GM21526 (cell line): Measurements from ENCODE around the gene EIF4EBP3.
A peak's percentile ranks its signal among the peaks of the same experiment; 100 is the strongest.

Source experiments
- ATAC-seq: cut with Tn5 transposase; IDR thresholded peaks from one replicate; pipeline ENCODE4 v1.9.1; 2021; ENCODE audit warnings: moderate library complexity; ENCODE audit not compliant: unreplicated experiment, low FRiP score

The EIF4EBP3 gene

DNA sequence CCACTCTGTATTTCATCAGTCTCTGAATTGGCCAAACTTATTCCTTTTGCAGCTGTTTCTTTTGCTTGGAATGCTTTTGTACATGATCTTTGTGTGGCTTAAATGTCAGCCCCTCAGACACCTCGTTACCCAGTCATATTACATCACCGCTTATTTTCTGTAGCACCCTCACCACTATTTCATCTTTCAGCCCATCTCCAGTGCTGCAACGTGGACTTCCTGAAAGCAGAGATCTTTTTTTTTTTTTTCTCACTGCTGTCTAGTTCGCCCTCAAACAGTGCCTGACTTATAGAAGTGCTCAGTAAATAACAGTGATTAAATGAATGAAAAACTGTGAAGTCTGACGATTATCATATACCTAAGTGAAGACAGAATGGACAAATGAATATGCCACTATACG is 9.0 kb downstream of the EIF4EBP3 start:
- no peak for ATAC-seq

DNA sequence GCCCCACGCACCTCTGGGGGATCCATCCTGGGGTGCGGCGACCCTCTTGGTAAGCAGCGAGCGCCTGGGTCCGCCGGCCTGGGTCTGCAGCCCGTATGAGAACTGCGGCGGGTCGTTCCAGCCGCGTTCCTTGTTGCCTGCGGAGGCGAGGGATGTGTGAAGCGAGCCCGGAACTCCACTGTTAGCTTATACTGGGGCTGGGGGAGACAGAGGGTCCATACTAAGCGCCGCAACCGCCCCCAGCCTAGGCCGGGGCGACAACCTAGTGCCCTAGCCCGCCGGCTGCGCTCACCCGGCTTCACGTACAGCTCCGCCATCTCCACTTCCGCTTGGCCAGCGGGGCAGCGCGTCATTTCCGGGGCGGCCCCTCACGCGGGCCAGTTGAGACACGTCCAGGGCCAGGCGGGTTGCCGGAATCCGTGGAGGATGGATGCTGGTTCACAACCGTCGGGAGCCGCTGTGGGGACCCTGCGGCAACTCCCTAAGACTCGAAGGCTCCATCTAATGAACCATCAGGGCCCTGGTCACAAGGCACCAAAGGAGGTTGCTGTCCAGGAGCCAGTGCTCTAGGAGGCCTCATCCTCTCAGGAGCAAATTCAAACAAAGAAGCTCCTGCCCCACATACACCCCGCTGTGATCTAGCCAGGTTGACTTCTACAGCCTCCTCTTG is 9.8 kb downstream of the EIF4EBP3 start, which contains the start of gene SRA1:
Gene SRA1 (minus strand): TSS at position 338 of the 670 bp plus-strand sequence. CDS start 21 bp downstream, at position 317.
- peak; percentile 93 for ATAC-seq

DNA sequence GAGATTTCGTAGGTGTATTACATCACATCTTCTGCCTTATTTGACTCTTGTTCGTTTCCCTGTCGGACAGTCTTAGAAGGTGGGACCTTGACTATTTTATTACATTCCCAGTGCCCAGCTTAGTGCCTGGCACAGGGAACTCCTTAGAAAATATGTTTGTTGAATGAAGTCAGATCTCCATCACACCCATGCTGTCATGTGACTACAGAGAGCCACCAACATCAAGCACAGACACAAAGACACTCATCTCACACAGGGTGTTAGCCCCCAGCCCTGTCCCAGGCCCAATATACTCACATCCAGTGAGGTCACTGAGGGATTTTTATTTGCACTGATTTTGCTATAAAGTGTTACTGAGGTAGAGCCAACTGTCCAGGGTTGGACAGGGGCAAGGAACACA is 10.5 kb downstream of the EIF4EBP3 start:
- no peak for ATAC-seq

DNA sequence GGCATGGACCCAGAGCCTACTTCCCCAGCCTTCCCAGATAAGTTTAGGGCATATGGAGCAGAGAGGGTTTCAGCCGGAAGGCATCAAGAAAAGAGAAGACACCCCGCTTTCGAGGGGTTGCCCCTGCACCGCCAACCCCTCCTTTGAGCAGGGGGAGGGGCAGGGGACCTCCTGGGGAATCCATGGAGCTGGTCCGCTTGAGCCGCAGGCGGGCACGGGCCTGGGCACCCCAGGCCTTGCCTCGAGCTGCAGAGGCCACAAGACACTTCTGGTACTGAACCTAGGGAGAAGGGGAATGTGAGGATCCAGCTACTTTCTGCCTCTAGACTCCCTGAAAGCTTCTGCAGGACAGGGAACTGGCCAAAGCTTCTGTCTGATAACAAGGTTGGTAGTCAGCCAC is 11.1 kb downstream of the EIF4EBP3 start:
- no peak for ATAC-seq

DNA sequence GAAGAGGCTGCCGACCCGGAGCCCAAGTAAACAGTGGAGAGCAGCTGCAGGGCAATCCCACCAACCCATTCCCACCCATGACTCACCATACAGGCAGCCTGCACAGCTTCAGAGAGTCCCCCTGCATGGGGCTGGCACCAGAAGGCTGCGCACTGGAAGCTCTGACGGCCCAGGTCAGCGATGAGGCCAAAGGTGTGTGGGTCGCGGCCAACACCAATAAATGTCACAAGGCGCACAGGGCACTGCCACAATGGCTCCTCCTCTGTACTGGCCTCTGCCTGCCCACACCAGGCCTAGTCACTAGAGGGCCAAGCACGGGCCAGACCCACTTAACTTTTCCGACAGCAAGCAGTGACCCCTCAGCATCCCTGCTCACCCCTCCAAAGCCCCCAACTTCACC is 12.8 kb downstream of the EIF4EBP3 start:
- no peak for ATAC-seq

DNA sequence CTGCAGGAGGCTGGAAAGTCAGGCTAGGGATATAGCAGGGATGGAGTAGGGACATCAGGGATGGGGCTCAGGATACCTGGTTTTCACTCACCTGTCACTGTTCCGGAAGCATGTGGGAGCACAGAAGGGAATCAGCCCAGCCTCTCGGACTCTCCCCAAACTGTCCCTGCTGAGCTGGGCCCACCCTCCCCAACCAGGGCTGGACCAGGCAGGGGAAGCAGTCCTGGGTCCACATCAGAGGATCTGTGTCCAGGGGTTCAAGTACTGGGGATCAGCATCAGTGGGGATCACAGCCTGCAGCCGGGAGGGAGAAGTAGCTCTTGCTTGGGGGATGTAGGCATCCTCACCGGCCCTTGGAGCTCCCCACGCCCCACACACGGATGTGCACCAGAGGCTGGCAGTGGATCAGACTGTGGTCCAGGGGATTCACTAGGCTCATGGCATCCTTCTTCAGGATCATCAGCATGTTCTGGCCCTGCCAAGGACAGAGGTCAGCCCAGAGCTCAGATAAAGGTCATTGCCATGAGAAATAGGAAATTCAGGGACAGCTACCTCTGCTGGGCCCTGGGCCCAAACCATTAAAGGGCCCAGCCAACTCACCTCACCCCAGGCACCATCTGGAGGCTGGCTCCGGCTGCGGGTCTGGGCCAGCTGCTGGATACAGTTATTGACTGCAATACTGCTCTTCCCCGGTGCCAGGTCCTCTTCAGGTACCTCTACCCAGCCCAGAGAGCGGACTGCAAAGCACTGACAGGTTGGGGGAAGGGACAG is 14.5 kb downstream of the EIF4EBP3 start:
- ATAC-seq: no peak

DNA sequence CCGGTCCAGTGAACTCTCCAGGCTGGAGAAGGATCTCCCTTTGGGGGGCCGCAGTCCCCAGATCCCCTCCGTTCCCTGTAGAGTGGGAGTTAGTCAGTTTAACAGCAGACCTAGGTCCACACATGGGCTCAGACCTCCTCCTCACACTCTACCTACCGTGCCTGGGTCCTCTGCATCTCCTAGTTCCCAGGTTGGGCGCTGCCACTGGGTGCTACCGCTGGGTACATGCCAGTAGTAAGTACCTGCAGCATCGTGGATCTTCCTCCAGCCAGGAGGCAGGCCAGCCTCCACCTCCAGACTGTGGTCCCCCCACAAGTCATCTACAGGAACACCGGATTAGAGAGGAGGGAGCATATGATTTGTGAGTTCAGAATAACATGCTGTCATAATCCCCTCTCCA is 16.1 kb downstream of the EIF4EBP3 start:
- ATAC-seq: no peak

DNA sequence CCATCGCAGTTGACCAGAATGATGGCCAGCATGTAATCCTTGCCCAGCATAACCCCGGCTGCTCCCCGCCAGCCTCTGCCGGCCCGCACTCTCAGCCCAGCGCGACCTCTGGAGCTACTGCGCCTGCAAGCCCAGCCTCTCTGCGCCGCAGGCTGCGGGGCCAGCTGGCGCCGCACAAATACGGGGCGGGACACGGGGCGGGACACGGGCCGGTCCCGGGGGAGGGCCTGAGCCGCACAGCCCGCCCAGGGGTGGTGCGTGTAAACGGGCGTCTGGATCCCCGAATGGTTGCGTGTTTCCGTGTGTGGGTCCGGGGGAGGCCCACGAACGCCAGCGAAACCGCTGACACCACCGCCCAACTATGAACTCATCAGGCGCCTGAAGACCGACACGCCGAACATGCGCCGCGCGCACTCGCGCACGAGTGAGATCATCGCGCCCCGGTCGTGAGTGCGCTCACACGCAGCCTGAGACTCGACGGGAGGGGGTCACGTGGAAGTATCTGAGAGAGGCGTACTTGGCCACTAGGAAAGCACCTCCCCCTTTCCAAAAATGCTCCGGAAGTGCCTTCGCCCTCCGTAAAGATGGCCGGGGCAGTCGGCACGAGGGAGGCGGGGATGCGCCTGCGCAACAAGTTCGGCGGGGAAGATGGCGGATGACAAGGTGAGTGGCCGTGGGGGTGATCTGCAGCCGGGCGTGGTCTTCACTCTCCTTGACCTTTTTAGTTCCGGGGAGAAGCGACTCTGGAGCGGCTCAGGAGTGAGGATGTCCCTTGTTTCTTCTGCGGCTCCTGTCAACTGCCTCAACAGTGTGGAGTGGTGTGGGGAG is 16.9 kb downstream of the EIF4EBP3 start, which contains the start of the genes APBB3 and SLC35A4:
Gene APBB3 (minus strand): TSS at position 403 of the 828 bp plus-strand sequence. CDS start 353 bp downstream, at position 50.
Gene SLC35A4 (plus strand): TSS at position 633 of the 828 bp plus-strand sequence. CDS start 2,342 bp downstream, outside the sequence.
- peak; percentile 79 for ATAC-seq

DNA sequence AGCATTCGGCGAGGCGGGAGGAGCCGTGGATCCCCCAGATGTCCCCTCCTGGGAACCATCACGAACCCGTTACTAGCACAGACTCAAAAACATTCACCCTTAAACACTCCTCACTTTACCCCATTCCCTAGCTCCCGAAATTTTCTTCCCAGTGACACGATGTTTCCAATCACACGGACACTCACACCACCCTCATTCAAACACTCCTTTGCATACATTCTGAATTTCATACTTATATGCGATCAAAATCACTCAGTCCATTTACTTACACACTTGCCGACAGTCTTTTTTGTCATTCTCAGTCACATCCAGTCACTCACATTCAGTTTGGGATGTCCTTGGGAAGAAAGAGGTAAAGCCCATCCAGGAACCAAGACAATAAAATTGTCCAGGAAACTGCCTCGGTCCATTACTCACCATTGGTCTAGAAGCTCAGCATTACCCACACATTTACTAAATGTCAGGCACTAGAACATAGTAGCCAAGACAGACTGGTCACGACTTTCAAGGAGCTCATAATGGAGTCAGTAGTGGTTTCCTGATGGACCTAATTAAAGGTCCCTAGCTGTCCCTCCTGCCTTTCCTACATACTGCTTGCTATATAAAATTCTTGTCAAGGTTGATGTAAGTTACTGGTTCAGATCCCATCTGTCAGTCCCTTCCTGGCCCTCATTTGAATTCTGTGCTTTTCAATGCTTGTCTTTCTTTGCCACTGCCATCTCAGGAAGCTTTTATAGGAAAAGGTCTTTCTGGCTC is 17.7 kb downstream of the EIF4EBP3 start:
- ATAC-seq: no peak

DNA sequence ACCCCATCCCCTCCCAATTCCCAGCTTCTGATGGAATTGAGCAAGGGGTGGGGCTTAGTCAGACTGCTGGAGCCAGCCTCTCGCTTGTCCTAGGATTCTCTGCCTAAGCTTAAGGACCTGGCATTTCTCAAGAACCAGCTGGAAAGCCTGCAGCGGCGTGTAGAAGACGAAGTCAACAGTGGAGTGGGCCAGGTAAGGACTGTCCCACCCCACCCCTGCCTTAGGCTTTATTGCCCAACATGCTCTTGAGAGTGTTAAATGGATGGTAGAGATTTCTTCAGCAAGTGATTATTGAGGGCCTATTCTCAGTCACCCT is 18.3 kb downstream of the EIF4EBP3 start:
- ATAC-seq: no peak

DNA sequence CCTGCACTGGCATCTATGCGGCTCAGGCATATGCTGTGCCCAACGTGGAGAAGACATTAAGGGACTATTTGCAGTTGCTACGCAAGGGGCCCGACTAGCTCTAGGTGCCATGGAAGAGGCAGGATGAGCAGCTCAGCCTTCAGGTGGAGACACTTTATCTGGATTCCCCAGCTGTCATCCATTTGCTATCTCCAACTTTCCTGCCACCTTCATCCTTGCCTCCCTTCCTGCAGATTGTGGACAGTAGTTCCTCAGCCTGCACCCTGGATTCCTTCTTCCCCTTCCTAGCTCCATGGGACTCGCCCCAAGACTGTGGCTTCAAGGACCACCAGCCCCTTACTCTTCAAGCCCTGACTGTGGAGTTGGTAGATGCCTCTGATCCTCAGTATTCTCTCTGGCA is 19.2 kb downstream of the EIF4EBP3 start:
- no peak for ATAC-seq

DNA sequence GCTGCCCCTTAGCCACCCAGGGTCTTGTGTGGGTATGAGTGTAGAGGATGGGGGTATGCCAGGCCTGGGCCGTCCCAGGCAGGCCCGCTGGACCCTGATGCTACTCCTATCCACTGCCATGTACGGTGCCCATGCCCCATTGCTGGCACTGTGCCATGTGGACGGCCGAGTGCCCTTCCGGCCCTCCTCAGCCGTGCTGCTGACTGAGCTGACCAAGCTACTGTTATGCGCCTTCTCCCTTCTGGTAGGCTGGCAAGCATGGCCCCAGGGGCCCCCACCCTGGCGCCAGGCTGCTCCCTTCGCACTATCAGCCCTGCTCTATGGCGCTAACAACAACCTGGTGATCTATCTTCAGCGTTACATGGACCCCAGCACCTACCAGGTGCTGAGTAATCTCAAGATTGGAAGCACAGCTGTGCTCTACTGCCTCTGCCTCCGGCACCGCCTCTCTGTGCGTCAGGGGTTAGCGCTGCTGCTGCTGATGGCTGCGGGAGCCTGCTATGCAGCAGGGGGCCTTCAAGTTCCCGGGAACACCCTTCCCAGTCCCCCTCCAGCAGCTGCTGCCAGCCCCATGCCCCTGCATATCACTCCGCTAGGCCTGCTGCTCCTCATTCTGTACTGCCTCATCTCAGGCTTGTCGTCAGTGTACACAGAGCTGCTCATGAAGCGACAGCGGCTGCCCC is 19.8 kb downstream of the EIF4EBP3 start:
- ATAC-seq: no peak

DNA sequence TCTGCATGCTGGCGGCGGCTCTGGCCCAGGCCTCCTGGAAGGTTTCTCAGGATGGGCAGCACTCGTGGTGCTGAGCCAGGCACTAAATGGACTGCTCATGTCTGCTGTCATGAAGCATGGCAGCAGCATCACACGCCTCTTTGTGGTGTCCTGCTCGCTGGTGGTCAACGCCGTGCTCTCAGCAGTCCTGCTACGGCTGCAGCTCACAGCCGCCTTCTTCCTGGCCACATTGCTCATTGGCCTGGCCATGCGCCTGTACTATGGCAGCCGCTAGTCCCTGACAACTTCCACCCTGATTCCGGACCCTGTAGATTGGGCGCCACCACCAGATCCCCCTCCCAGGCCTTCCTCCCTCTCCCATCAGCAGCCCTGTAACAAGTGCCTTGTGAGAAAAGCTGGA is 20.4 kb downstream of the EIF4EBP3 start:
- ATAC-seq: no peak

DNA sequence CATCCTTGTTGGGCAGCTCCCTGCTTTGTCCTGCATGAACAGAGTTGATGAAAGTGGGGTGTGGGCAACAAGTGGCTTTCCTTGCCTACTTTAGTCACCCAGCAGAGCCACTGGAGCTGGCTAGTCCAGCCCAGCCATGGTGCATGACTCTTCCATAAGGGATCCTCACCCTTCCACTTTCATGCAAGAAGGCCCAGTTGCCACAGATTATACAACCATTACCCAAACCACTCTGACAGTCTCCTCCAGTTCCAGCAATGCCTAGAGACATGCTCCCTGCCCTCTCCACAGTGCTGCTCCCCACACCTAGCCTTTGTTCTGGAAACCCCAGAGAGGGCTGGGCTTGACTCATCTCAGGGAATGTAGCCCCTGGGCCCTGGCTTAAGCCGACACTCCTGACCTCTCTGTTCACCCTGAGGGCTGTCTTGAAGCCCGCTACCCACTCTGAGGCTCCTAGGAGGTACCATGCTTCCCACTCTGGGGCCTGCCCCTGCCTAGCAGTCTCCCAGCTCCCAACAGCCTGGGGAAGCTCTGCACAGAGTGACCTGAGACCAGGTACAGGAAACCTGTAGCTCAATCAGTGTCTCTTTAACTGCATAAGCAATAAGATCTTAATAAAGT is 21.1 kb downstream of the EIF4EBP3 start:
- ATAC-seq: no peak

DNA sequence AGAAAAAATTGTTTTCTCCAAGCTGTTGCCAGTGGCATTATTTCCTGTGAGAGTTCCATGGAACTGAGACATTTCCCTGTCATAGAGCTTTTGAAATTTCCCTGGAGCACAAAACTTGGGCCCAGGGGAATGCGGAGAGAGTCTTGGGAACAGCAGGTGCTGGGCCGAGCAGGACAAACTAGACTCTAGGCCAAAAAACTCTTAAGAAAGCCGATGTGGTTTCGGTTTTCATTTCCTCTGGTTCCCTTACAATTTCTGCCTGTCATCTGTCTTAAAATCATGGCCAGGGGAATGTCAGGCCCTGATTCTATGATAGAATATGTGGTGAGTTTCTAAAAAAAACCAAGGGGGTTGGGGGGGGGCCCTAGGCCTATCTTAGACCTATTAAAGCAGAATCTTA is 21.7 kb downstream of the EIF4EBP3 start:
- peak; percentile 25 for ATAC-seq

DNA sequence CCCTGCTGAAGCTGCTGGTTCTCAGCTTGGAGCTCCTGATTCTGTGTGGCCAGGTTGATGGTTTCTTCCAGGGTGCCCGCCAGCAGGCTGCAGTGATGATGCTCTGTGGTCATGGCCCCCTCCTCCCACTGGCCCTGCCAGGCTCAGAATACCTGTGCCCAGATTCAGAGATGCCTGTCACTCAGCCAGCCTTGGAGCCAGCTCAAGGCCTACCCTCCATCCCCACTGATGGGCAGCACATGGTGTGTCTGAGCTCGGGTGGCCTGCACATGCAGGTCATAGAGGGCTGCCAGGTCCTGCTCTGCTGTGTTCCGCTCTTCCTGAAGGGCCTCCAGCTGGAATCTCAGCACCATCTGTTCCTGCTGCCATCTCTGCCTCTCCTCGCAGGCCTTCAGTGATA is 22.6 kb downstream of the EIF4EBP3 start:
- ATAC-seq: no peak

DNA sequence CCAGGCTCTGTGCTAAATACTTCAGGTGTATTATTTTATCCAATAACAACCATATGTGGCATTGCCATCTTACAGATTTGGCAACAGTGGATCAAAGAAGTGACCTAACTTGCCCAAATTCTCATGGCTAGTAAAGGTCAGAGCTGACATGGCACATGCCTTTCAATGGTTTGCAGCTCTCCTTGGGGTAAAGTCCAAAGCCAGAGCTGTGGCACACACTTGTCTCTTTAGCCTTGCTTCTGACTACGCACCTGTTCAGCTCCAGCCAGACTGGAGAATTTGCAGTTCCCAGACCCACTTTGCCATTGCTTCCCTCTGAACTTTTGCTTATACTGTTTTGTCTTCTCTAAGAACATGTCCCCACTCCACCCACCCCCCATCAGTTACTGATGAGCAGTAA is 23.0 kb downstream of the EIF4EBP3 start:
- ATAC-seq: no peak

DNA sequence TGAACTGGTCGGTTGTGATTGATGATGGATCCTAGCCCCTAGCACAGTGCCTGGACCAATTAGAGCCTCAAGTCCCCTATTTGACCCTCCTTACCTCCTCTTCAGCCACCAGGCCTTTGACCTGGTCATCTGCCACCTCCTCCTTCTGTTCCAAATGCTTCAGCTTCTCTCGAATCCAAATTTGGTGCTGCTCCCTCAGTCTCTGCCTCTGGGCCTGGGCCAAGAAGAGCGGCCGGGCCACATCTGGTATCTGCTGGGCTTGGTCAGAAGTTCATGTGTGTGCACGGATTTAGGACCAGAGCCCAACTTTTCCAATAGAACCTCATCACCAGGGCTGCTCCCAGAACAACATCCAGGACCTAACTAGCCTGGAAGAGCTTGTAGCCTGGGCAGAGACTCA is 23.6 kb downstream of the EIF4EBP3 start:
- ATAC-seq: no peak

DNA sequence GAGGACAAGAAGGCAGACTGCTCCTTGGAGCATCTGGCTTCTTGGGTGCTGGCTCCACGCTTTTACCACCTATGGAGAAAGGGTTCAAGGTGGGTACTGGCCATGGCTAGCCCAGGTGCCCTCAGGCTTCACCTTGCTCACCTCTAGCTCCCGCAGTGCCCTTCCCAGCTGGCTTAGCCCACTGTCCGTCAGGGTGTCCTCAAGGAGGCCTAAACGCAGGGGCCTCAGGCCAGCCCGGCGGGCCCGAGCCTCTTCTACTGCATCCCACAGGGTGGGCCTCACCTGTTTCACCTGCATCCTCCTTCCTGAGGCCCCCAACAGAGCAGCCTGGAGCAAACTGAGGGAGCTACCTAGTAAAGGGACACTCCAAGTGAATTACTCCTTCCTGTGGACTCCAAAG is 26.2 kb downstream of the EIF4EBP3 start:
- ATAC-seq: no peak
